HEK293 (cell line): Measurements from ENCODE around the gene CYP26B1.

Experiments
- MZF1 ChIP-seq: fragments of 450-650 bp; formaldehyde crosslinking; IDR thresholded peaks from 2 replicates; pipeline ENCODE4 v1.5.1; 2017; ENCODE audit warnings: missing biosample characterization, missing genetic modification characterization, borderline replicate concordance
- SETDB1 ChIP-seq: IDR thresholded peaks from one replicate; pipeline ENCODE4 v1.6.1; 2017; ENCODE audit warnings: mild to moderate bottlenecking, low read length, moderate library complexity, mixed read lengths; ENCODE audit not compliant: insufficient read length
- SP3 ChIP-seq: fragments of 450-650 bp; formaldehyde crosslinking; IDR thresholded peaks from 2 replicates; pipeline ENCODE4 v1.5.1; 2016; ENCODE audit warnings: missing biosample characterization, missing genetic modification characterization
- ZBTB20 ChIP-seq: fragments of 450-650 bp; formaldehyde crosslinking; IDR thresholded peaks from 2 replicates; pipeline ENCODE4 v1.5.1; 2016; ENCODE audit warnings: missing biosample characterization, missing genetic modification characterization
- ZNF239 ChIP-seq: fragments of 450-650 bp; formaldehyde crosslinking; IDR thresholded peaks from 2 replicates; pipeline ENCODE4 v1.5.1; 2016; ENCODE audit warnings: missing biosample characterization, missing genetic modification characterization
- ZNF274 ChIP-seq, 2 experiments: fragments of 200-500 bp in 1 of 2; fragments of 450-650 bp in 1 of 2; sonication (Bioruptor generic) in 1 of 2; formaldehyde crosslinking in 1 of 2; IDR thresholded peaks; 2 replicates each; pipeline versions ENCODE4 v1.5.1 to v1.6.1; 2014 to 2016; ENCODE audit warnings: borderline replicate concordance in 1 of 2, inconsistent platforms in 1 of 2, low read length in 1 of 2, missing biosample characterization in 1 of 2, missing genetic modification characterization in 1 of 2
- ZNF560 ChIP-seq: fragments of 450-650 bp; formaldehyde crosslinking; IDR thresholded peaks from 2 replicates; pipeline ENCODE4 v1.5.1; 2017; ENCODE audit warnings: missing biosample characterization, missing genetic modification characterization, borderline replicate concordance
- ZNF600 ChIP-seq: fragments of 450-650 bp; formaldehyde crosslinking; IDR thresholded peaks from 2 replicates; pipeline ENCODE4 v1.5.1; 2016; ENCODE audit warnings: missing biosample characterization, missing genetic modification characterization
- ZNF623 ChIP-seq: fragments of 450-650 bp; formaldehyde crosslinking; IDR thresholded peaks from 2 replicates; pipeline ENCODE4 v1.5.1; 2016; ENCODE audit warnings: missing biosample characterization, missing genetic modification characterization
- ZNF776 ChIP-seq: fragments of 450-650 bp; formaldehyde crosslinking; IDR thresholded peaks from 2 replicates; pipeline ENCODE4 v1.5.0; 2017; ENCODE audit warnings: missing biosample characterization, missing genetic modification characterization, borderline replicate concordance
- ZSCAN16 ChIP-seq: fragments of 450-650 bp; formaldehyde crosslinking; IDR thresholded peaks from 2 replicates; pipeline ENCODE4 v1.5.1; 2016; ENCODE audit warnings: missing biosample characterization, missing genetic modification characterization
- TF ChIP-seq, protein P1 (sequence below): fragments of 450-650 bp; formaldehyde crosslinking; IDR thresholded peaks from 2 replicates; pipeline ENCODE4 v1.5.1; 2016; ENCODE audit warnings: missing biosample characterization, missing genetic modification characterization

- TF ChIP-seq MZF1 (tag by site-specific recombination) (no peak), ZBTB20 (no peak), ZNF239 (tag by site-specific recombination) (no peak), ZNF623 (tag by site-specific recombination) (no peak), SETDB1 (no peak), ZNF274 (IDR thresholded peaks at IDR 0.05; ENCODE audit: low read length) (no peak), ZNF274 (tag by site-specific recombination; IDR thresholded peaks at IDR 0.05; ENCODE audit: borderline replicate concordance) (no peak), SP3 (tag by site-specific recombination) (no peak), ZNF560 (tag by site-specific recombination) (no peak), ZNF600 (no peak), ZSCAN16 (tag by site-specific recombination) (no peak), ZNF776 (no peak)
- TF ChIP-seq, protein P1, sequence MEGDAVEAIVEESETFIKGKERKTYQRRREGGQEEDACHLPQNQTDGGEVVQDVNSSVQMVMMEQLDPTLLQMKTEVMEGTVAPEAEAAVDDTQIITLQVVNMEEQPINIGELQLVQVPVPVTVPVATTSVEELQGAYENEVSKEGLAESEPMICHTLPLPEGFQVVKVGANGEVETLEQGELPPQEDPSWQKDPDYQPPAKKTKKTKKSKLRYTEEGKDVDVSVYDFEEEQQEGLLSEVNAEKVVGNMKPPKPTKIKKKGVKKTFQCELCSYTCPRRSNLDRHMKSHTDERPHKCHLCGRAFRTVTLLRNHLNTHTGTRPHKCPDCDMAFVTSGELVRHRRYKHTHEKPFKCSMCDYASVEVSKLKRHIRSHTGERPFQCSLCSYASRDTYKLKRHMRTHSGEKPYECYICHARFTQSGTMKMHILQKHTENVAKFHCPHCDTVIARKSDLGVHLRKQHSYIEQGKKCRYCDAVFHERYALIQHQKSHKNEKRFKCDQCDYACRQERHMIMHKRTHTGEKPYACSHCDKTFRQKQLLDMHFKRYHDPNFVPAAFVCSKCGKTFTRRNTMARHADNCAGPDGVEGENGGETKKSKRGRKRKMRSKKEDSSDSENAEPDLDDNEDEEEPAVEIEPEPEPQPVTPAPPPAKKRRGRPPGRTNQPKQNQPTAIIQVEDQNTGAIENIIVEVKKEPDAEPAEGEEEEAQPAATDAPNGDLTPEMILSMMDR (tag by site-specific recombination) = no peak
Measured at GRCh38 chr2:72172478-72172877, 24.8 kb upstream of the CYP26B1 start.
